HG03571 (cell line): ENCODE data around the gene PRR20A.
"Not testable (repeated sequence)": the region's sequence is repeated elsewhere in the genome, so short reads cannot be mapped to it uniquely, and the experiment has no call there.

Source experiments
- ATAC-seq: cut with Tn5 transposase; IDR thresholded peaks from one replicate; pipeline ENCODE4 v1.9.1; 2021; ENCODE audit not compliant: unreplicated experiment

The PRR20A gene

GRCh38 chr13:57140235-57140968, at the start of gene PRR20A:
Gene PRR20A, plus strand, starts transcription at chr13:57140918. Its CDS starts 387 bp downstream, at chr13:57141305.
- not testable (repeated sequence) for ATAC-seq

GRCh38 chr13:57114945-57115344, 25.8 kb upstream of the PRR20A start:
- no peak for ATAC-seq

DNA sequence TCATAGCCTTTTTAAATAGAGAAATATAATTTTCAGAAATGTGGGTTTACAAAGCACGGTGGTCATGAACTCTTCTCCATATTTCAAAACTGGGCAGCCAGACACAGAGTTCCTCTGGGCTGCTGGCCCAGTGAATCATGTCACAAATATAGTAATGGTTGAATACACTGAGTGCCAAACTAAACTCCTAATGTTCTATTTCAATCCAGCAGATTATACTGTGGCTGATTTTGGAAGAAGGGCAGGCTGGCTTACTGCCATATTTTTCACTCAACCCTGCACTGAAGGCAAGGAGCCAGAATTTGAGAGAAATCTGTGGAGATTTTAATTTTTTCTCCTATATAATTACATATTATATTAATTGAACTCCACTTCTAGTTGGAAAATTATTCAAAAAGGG, 17.0 kb upstream of the PRR20A start:
- no peak for ATAC-seq

DNA sequence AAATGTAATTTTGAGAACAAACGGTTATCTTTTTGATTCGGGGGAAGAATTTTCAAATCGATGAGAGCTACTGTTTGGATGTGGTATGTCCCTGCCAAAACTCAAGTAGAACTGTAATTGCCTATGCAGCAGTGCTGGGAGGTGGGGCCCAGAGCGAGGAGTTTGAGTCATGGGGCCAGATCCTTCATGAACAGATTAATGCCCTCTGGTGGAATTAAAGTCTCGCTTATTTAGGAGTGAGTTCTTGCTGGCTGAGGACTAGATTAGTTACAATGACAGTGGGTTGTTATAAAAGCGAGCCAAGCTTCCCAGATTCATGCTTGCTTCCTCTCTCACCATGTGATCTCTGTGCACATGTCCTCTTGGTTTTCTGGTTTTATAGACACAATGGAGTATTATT, 11.8 kb upstream of the PRR20A start:
- ATAC-seq: no peak

GRCh38 chr13:57136093-57136492, 4.6 kb upstream of the PRR20A start:
- ATAC-seq: no peak

DNA sequence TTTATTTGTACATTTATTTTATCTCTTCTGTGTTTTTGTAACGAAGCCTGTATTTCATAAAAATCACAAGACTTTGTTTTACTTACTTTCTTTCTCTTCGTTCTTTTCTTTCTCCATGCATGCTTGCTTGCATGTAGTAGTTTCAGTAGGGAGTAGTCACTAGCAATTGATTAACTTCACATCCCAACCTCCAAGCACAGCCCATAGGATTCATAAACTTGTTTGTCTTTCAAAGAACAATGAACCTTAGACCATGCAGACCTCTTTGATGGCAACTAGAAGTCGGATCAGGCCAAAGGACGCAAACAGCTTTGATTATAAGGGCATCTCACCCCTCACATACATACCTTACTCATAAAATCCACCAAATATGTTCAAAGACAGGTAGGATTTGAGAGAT, 3.1 kb upstream of the PRR20A start:
- no peak for ATAC-seq

DNA sequence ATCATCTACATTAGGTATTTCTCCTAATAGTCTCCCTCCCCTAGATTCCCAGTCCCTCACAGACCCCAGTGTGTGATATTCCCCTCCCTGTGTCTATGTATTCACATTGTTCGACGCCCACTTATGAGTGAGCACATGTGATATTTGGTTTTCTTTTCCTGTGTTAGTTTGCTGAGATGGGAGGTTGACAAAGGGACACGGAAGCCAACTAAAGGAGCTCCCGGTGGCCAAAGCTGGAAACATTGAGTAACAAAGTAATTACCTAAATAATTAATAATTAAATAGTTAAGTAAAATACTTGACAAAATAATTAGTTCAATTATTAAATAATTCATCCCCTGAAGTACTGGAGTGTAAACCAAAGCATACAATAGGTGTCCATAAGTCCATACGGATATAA, 1.7 kb upstream of the PRR20A start:
- ATAC-seq: no peak

GRCh38 chr13:57139781-57140180, 937 bp upstream of the PRR20A start:
- not testable (repeated sequence) for ATAC-seq

- ATAC-seq: not testable (repeated sequence)
Measured at GRCh38 chr13:57147188-57147587, 6.5 kb downstream of the PRR20A start, which contains the start of gene PRR20B. Gene PRR20B, plus strand, starts transcription at chr13:57147488. Its CDS starts 387 bp downstream, at chr13:57147875.

GRCh38 chr13:57148106-57148505, 7.4 kb downstream of the PRR20A start:
- ATAC-seq: not testable (repeated sequence)

DNA sequence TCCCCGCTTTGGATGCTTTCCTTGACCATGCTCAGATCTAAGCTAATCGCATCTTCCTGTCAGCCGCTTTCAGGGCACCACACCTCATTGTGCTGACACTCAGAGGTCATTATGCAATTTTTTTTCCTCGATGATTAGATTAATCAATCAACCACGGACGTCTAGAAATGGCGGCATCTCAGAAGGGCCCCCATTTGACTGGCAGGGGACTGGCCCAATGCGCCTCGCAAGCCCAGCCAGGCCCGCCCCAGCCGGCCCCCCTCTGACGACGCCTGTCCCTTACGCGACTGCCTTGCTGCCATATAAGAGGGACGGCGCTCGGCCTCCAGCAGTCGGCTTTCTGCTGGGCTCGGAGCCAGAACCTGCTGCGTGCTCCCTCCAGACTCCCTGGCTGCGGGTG, 13.0 kb downstream of the PRR20A start, which contains the start of gene PRR20C:
PRR20C (plus strand) TSS at position 301 of the 400 bp plus-strand sequence. CDS start 387 bp downstream, outside the sequence.
- not testable (repeated sequence) for ATAC-seq

- not testable (repeated sequence) for ATAC-seq
Measured at GRCh38 chr13:57160332-57160731, 19.6 kb downstream of the PRR20A start, which contains the start of gene PRR20D. Gene PRR20D, plus strand, starts transcription at chr13:57160632. Its CDS starts 387 bp downstream, at chr13:57161019.

- not testable (repeated sequence) for ATAC-seq
Measured at GRCh38 chr13:57166897-57167296, 26.2 kb downstream of the PRR20A start, which contains the start of gene PRR20E. Gene PRR20E, plus strand, starts transcription at chr13:57167197. Its CDS starts 387 bp downstream, at chr13:57167584.

GRCh38 chr13:57191667-57192066, 50.9 kb downstream of the PRR20A start:
- ATAC-seq: no peak
